Astrocyte (in vitro differentiated cells and primary cell): Measurements from ENCODE around the gene CCDC51.

Experiments
- EZH2 ChIP-seq: IDR thresholded peaks from 2 replicates; pipeline ENCODE4 v1.6.1; 2012; ENCODE audit warnings: mild to moderate bottlenecking, low read length, inconsistent platforms; ENCODE audit not compliant: insufficient read depth
- TF ChIP-seq, protein P1 (sequence below): IDR thresholded peaks from 2 replicates; pipeline ENCODE4 v1.5.1; 2011; ENCODE audit warnings: low read depth, mild to moderate bottlenecking, inconsistent platforms, low read length, moderate library complexity; ENCODE audit not compliant: insufficient read depth

- TF ChIP-seq, protein P1, sequence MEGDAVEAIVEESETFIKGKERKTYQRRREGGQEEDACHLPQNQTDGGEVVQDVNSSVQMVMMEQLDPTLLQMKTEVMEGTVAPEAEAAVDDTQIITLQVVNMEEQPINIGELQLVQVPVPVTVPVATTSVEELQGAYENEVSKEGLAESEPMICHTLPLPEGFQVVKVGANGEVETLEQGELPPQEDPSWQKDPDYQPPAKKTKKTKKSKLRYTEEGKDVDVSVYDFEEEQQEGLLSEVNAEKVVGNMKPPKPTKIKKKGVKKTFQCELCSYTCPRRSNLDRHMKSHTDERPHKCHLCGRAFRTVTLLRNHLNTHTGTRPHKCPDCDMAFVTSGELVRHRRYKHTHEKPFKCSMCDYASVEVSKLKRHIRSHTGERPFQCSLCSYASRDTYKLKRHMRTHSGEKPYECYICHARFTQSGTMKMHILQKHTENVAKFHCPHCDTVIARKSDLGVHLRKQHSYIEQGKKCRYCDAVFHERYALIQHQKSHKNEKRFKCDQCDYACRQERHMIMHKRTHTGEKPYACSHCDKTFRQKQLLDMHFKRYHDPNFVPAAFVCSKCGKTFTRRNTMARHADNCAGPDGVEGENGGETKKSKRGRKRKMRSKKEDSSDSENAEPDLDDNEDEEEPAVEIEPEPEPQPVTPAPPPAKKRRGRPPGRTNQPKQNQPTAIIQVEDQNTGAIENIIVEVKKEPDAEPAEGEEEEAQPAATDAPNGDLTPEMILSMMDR: no peak
- no peak for TF ChIP-seq EZH2
These were observed 17.2 kb downstream of the CCDC51 start for GRCh38 chr3:48422681-48423080.
